ENCODE results near the gene PSMD9.

DNA sequence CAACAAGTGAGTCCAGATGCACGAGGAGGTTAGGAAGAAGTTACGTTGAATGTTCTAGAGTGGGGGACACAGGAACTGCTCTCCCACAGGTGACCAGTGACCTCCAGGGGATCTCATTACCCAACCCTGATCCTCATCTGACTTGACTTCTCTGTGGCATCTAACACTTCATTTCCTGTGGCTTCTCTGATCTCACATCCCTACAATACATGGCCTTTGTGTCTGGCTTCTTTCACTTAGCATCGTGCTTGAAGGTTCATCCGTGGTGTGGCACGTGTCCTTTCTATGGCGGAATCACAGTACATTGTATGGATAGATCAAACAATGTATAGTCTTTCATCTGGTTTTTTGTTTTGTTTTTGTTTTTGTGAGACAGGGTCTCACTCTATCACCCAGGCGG lies 49.1 kb downstream of the PSMD9 start:
- TF ChIP-seq, protein P1, sequence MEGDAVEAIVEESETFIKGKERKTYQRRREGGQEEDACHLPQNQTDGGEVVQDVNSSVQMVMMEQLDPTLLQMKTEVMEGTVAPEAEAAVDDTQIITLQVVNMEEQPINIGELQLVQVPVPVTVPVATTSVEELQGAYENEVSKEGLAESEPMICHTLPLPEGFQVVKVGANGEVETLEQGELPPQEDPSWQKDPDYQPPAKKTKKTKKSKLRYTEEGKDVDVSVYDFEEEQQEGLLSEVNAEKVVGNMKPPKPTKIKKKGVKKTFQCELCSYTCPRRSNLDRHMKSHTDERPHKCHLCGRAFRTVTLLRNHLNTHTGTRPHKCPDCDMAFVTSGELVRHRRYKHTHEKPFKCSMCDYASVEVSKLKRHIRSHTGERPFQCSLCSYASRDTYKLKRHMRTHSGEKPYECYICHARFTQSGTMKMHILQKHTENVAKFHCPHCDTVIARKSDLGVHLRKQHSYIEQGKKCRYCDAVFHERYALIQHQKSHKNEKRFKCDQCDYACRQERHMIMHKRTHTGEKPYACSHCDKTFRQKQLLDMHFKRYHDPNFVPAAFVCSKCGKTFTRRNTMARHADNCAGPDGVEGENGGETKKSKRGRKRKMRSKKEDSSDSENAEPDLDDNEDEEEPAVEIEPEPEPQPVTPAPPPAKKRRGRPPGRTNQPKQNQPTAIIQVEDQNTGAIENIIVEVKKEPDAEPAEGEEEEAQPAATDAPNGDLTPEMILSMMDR (optimal IDR thresholded peaks at IDR 0.05 in 1 of 3, IDR thresholded peaks at IDR 0.05 in 1 of 3, conservative IDR thresholded peaks at IDR 0.05 in 1 of 3; ENCODE audit: extremely low read depth in 1 of 3, insufficient read depth in 2 of 3, low read length in 3 of 3), result no peak
- TF ChIP-seq EZH2 (IDR thresholded peaks at IDR 0.05; ENCODE audit: low read length), result no peak
